T-helper 1 cell treated with Interleukin-12 subunit alpha and Interleukin-12 subunit beta and Interleukin-4 antibody, amounts not matched to agents 30 μg/mL and 1 μg/mL, for 36 hours (primary cell): ENCODE results near the gene KRT75.
"Not testable (repeated sequence)": the region's sequence is repeated elsewhere in the genome, so short reads cannot be mapped to it uniquely, and the experiment has no call there.

ENCODE experiments used
- H3K27ac Mint-ChIP-seq: one replicate; pipeline ENCODE4 v1.8.0; 2021; ENCODE audit warnings: mild to moderate bottlenecking, mixed read lengths
- H3K27me3 Mint-ChIP-seq: one replicate; pipeline ENCODE4 v1.8.0; 2021; ENCODE audit warnings: low read depth, mixed read lengths
- H3K36me3 Mint-ChIP-seq: one replicate; pipeline ENCODE4 v1.8.0; 2021; ENCODE audit warnings: low read depth, mixed read lengths
- H3K4me1 Mint-ChIP-seq: one replicate; pipeline ENCODE4 v1.8.0; 2021; ENCODE audit warnings: low read depth, mixed read lengths
- H3K4me3 Mint-ChIP-seq: one replicate; pipeline ENCODE4 v1.8.0; 2021; ENCODE audit warnings: mild to moderate bottlenecking, moderate library complexity, mixed read lengths
- H3K9me3 Mint-ChIP-seq: one replicate; pipeline ENCODE4 v1.8.0; 2021; ENCODE audit warnings: mixed read lengths

Gene KRT75

DNA sequence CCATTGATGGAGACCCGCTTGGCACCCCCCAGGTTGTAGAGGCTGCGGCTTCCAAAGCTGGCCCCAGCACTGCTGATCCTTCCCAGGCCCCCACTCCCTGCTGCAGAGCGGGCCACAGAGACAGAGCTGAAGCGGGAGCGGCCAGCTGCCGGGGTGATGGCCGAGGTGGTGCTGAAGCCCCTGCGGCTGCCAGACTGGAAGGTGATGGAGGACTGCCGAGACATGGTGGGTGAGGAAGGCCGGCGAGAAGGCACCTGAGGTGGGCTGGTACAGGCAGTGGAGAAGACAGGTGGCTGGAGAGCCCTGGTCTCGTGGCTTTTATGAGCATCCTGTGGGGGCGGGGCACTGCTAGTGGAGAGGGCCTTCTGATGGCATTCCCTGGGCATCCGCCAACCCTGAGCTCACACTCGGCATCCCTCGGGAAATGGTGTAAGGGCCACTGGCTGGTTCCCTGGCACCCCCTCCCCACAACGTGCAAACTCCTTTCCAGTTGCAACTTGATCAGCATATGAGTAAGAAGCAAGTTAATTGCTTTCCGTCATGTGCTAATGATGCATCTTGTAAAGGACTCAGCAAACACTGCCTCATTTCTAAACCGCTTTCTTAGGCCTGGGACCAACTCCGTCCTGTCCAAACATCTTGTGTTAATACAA is at the start of gene KRT75:
KRT75 (minus strand) TSS at position 291 of the 653 bp plus-strand sequence; CDS start at position 224, 67 bp downstream.
- Mint-ChIP-seq H3K4me3 (no peak within 1 kb of the TSS), H3K4me1 (no peaks in the 10 kb centered on the region), H3K9me3 (no peaks in the 10 kb centered on the region), H3K36me3 (no peaks in the 10 kb centered on the region), H3K27me3 (peaks cover 10% of the 10 kb centered on the region), H3K27ac (no peak within 1 kb of the TSS)

DNA sequence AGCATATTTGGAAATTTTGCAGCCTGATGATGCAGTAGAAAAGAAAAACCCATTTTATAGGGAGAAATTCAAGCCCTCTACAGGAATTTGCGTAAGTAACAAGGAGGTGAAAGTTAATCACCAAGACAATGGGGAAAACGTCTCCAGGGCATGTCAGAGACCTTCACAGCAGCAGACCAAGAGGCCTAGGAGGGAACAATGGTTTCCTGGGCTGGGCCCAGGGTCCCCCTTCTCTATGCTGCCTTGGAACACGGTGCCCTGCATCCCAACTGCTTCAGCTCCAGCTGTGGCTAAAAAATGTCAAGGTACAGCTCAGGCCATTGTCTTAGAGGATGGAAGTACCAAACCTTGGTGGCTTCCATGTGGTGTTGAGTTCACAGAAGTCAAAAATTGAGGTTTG is 45.9 kb upstream of the KRT75 start:
- Mint-ChIP-seq H3K9me3 (peaks cover 6% of the 10 kb centered on the region), H3K27ac (no peak overlapping the region), H3K4me3 (no peak overlapping the region), H3K27me3 (peaks cover 28% of the 10 kb centered on the region), H3K36me3 (no peaks in the 10 kb centered on the region), H3K4me1 (no peaks in the 10 kb centered on the region)

DNA sequence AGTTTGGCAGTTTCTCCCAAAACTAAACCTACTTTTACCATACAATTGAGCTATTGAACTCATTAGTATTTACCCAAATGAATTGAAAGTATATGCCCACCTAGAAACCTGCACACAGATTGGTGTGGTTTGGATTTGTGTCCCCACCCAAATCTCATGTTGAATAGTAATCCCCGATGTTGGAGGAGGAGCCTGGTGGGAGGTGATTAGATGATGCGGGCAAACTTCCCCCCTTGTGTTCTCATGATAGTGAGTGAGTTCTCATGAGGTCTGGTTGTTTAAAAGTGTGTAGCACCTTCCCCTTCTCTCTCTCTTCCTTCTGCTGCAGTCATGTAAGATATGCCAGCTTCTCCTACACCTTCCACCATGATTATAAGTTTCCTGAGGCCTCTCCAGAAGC is 43.5 kb upstream of the KRT75 start:
- Mint-ChIP-seq H3K4me3 (no peak overlapping the region), H3K36me3 (no peaks in the 10 kb centered on the region), H3K27ac (no peak overlapping the region), H3K9me3 (peaks cover 6% of the 10 kb centered on the region), H3K4me1 (no peaks in the 10 kb centered on the region), H3K27me3 (peaks cover 12% of the 10 kb centered on the region)

DNA sequence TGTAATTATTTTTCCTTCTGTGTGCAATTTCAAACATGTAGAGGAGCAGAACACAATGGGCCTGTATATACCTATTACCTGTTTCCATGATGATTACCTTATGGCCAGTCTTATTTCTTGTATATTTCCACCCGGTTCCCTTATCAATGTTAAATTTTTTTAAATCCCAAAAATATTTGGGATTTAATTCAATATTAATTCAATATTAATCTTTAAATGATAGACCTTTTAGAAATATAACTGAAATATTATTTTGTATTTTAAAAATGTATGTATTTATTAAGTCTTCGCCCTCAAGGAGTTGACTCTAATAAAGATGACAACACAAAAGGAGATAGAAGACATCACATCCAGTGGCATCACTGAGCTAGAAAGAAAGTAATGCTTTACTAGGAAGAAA is 40.0 kb upstream of the KRT75 start:
- Mint-ChIP-seq H3K36me3 (no peaks in the 10 kb centered on the region), H3K9me3 (peaks cover under 1% of the 10 kb centered on the region), H3K4me1 (no peaks in the 10 kb centered on the region), H3K4me3 (no peak overlapping the region), H3K27ac (no peak overlapping the region), H3K27me3 (peaks cover 4% of the 10 kb centered on the region)

DNA sequence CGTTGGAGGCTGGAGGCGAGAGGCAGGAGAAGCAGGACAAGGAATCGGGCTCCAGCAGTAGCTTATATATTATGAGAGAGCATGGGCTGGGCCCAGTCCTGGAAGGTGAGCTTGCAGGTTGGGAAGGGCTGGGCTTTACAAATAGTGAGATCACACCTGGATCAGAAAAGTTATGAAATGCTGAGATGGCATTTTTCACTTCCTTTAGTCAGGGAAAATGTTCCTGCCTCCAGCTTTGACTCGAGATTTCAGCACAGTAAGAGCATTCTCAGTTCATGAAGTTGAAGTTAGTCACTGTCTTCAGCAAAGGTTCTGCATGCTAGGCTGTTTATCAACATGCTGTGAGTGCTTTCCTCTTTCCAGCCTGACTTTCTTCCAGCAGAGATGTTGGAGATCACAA is 39.6 kb upstream of the KRT75 start, which contains the start of gene KRT6C:
KRT6C (minus strand) TSS at position 38 of the 400 bp plus-strand sequence. CDS start 68 bp downstream, outside the sequence.
- H3K4me3 Mint-ChIP-seq, result no peak within 1 kb of the TSS
- H3K27me3 Mint-ChIP-seq, result peaks cover 4% of the 10 kb centered on the region
- no peak within 1 kb of the TSS for H3K27ac Mint-ChIP-seq
- no peaks in the 10 kb centered on the region for H3K36me3 Mint-ChIP-seq
- no peaks in the 10 kb centered on the region for H3K4me1 Mint-ChIP-seq
- no peaks in the 10 kb centered on the region for H3K9me3 Mint-ChIP-seq

DNA sequence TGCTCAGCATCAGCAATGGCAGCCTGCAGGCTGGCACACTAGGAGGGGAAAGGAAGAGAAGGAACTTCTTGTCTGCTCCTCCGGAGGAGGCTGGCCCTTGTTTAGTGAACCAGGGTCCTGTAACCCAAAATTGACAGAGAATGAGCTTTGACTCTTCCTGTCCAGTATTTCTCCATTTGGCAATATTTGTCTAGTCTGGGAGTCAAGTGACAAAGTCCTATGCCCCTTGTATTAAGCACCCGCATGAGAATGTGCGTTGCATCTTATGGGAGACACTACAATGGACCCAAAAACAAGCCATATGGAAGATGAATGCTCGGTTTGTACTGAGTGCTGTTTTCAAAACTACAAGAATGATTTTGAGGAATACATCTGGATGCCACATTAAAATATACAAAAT is 35.7 kb upstream of the KRT75 start:
- Mint-ChIP-seq H3K9me3 (no peaks in the 10 kb centered on the region), H3K36me3 (no peaks in the 10 kb centered on the region), H3K4me1 (no peaks in the 10 kb centered on the region), H3K4me3 (no peak overlapping the region), H3K27ac (no peak overlapping the region), H3K27me3 (peaks cover 6% of the 10 kb centered on the region)

DNA sequence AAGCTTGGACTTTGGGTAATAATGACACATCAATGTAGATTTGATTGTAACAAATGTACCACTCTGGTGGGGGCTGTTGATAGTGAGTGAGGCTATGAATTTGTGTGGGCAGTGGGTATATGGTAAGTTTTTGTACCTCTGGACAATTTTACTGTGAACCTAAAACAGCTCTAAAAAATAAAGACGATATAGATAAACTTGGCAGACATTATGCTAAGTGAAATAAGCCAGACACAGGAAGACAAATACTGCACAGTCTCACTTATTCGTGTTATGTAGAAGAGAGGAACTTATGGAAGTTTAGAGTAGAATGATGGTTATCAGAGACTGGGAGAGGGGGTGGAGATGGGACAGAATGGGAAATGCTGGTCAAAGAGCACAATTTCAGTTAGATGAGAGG is 30.7 kb upstream of the KRT75 start:
- H3K9me3 Mint-ChIP-seq, result no peaks in the 10 kb centered on the region
- no peaks in the 10 kb centered on the region for H3K4me1 Mint-ChIP-seq
- peaks cover 30% of the 10 kb centered on the region for H3K27me3 Mint-ChIP-seq
- H3K27ac Mint-ChIP-seq, result no peak overlapping the region
- H3K36me3 Mint-ChIP-seq, result no peaks in the 10 kb centered on the region
- no peak overlapping the region for H3K4me3 Mint-ChIP-seq

DNA sequence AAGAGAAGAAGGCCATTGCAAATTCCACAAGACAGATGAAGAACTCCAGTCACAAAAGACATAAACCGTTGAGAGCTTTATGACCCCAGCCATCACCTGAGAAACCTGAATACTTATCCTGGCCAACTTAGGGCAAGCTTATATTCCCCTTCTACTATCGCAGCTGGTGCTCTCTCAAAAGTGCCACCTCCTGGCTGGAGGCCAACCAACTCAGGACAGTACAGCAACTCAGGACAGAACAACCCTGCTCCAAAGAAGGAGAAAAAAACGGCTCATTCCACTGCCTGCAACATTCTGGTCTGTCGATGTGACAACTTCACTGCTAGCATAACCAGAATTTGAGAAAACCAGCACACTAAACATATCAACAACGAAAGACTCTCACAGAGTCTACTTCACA is 27.5 kb upstream of the KRT75 start:
- no peaks in the 10 kb centered on the region for H3K9me3 Mint-ChIP-seq
- H3K27ac Mint-ChIP-seq, result no peak overlapping the region
- H3K27me3 Mint-ChIP-seq, result peaks cover 36% of the 10 kb centered on the region
- H3K36me3 Mint-ChIP-seq, result no peaks in the 10 kb centered on the region
- H3K4me3 Mint-ChIP-seq, result no peak overlapping the region
- no peaks in the 10 kb centered on the region for H3K4me1 Mint-ChIP-seq

DNA sequence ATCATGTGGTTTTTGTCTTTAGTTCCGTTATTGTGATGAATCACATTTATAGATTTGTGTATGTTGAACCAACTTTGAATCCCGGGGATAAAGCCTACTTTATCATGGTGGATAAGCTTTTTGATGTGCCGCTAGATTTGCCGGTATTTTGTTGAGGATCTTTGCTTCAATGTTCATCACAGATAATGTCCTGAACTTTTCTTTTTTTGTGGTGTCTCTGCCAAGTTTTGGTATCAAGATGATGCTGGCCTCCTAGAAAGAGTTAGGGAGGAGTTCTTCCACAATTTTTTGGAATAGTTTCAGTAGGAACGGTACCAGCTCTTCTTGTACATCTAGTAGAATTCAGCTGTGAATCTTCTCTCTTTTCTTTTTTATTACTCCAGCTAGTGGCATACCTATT is 24.7 kb upstream of the KRT75 start:
- no peaks in the 10 kb centered on the region for H3K9me3 Mint-ChIP-seq
- H3K27ac Mint-ChIP-seq, result no peak overlapping the region

DNA sequence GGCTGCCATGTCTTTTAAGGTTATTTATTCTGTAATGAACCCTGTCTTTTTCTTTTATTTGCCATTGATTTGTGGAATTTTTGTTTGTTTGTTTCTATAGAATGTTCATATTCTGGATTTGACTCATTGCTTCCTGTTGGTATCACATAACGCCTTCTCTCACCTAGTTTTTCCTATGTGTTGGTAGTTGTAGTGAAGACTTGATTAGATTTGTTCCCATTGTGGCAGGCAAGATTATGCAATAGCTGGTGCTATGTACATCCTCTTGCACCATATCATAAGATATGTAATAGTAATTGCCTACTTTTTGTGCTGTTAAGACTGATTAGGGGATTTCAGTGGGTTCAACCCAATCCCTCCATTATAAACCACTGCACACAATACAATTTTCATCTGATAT is 21.6 kb upstream of the KRT75 start:
- Mint-ChIP-seq H3K27me3 (peaks cover 40% of the 10 kb centered on the region), H3K36me3 (no peaks in the 10 kb centered on the region), H3K9me3 (no peaks in the 10 kb centered on the region), H3K4me1 (peaks cover 9% of the 10 kb centered on the region), H3K4me3 (no peak overlapping the region), H3K27ac (no peak overlapping the region)

More for the DNA sequence above, 24.7 kb upstream of the KRT75 start:
- H3K27me3 Mint-ChIP-seq, result peaks cover 45% of the 10 kb centered on the region
- H3K4me3 Mint-ChIP-seq, result no peak overlapping the region
- peaks cover 9% of the 10 kb centered on the region for H3K4me1 Mint-ChIP-seq
- no peaks in the 10 kb centered on the region for H3K36me3 Mint-ChIP-seq

DNA sequence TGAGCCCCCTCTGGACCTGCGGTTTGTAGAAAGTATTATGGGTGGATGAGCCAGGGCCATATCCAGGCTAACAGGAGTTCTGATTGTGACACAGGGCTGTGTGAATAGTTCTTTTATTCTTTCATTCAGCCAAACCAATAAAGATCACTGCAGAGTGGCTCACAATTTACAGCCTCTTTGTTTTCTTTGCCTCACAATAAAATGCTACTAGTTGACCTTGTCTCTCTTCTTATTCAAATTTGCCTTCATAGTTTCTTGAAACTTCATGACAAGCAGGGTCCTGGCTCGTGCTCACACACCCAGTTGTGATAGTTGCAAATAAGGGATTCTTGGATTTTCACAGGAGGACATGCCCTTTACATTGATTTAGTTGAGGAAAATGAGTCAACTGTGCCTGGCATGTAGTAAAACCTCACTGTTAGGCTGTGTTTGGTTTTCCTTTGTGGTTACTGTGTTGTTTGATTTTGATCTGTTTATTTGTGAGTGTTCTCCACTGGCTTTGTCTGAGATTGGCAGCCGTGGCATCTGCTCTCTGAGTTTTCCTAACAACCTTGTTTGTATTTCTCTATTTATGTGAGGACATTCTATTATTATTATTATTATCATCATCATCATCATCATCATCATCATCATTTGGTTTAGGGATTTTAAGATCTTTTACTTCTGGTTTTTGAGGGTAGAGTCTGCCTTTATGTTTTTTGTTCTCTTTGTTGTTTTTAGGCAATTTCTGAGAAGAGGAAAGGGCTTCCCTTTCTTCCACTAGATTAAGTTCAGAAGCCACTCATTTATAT is 20.4 kb upstream of the KRT75 start:
- Mint-ChIP-seq H3K4me3 (no peak overlapping the region), H3K9me3 (no peaks in the 10 kb centered on the region), H3K27me3 (peaks cover 33% of the 10 kb centered on the region), H3K36me3 (no peaks in the 10 kb centered on the region), H3K4me1 (peaks cover 9% of the 10 kb centered on the region), H3K27ac (no peak overlapping the region)

DNA sequence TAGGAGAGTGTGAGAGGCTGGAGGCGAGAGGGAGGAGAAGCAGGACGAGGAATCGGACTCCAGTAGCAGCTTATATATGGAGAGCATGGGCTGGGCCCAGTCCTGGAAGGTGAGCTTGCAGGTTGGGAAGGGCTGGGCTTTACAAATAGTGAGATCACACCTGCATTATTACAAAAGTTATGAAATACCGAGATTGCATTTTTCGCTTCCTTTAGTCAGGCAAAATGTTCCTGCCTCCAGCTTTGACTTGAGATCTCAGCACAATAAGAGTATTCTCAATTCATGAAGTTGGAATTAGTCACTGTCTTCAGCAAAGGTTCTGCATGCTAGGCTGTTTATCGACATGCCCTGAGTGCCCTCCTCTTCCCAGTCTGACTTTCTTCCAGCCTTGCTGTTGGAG is 17.9 kb upstream of the KRT75 start, which contains the start of gene KRT6B:
KRT6B (minus strand) TSS at position 46 of the 400 bp plus-strand sequence. CDS start 68 bp downstream, outside the sequence.
- Mint-ChIP-seq H3K36me3 (no peaks in the 10 kb centered on the region), H3K27ac (no peak within 1 kb of the TSS), H3K4me3 (no peak within 1 kb of the TSS), H3K27me3 (peaks cover 24% of the 10 kb centered on the region), H3K9me3 (no peaks in the 10 kb centered on the region), H3K4me1 (peaks cover 9% of the 10 kb centered on the region)

DNA sequence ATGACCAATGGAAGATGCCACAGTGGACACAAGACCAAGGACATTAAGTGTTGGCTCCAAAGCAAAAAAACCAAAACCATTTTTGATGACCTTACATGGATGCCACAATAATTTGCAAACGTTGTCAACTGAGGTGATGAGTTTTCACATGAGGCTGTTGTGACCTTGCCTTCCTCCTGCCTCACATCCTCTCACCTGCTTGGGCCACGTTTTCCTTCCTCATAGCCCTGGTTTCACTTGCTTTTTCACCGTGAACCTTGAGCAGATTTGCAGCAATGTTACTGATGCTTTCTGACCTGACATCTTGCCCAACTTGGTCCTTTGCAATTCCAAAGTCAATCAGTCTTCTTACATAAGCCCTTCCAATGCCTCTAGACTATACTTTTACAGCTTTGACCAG is 14.1 kb upstream of the KRT75 start:
- H3K27ac Mint-ChIP-seq, result no peak overlapping the region
- no peaks in the 10 kb centered on the region for H3K36me3 Mint-ChIP-seq
- no peaks in the 10 kb centered on the region for H3K4me1 Mint-ChIP-seq
- H3K9me3 Mint-ChIP-seq, result no peaks in the 10 kb centered on the region
- peaks cover 12% of the 10 kb centered on the region for H3K27me3 Mint-ChIP-seq
- no peak overlapping the region for H3K4me3 Mint-ChIP-seq

DNA sequence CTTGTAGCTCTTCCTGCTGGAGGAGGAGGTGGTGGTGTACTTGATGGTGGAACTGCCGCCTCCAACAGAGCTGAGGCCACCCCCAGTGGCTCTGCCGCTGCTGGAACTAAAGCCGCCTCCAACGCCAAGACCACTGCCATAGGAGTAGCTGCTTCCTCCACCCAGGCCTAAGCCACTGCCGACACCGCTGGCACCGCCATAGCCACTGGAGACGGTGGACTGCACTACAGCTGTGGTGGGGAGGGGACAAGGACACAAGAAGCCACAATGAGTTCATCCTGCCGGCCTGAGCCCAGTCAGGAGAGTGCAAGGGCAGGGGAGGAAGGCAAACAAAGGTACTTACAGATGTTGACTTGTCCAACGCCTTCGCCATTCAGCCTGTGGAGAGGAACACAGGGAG is 13.0 kb upstream of the KRT75 start:
- H3K36me3 Mint-ChIP-seq, H3K4me3 Mint-ChIP-seq, H3K27ac Mint-ChIP-seq, H3K9me3 Mint-ChIP-seq, H3K4me1 Mint-ChIP-seq: not testable (repeated sequence)
- peaks cover 22% of the 10 kb centered on the region for H3K27me3 Mint-ChIP-seq

DNA sequence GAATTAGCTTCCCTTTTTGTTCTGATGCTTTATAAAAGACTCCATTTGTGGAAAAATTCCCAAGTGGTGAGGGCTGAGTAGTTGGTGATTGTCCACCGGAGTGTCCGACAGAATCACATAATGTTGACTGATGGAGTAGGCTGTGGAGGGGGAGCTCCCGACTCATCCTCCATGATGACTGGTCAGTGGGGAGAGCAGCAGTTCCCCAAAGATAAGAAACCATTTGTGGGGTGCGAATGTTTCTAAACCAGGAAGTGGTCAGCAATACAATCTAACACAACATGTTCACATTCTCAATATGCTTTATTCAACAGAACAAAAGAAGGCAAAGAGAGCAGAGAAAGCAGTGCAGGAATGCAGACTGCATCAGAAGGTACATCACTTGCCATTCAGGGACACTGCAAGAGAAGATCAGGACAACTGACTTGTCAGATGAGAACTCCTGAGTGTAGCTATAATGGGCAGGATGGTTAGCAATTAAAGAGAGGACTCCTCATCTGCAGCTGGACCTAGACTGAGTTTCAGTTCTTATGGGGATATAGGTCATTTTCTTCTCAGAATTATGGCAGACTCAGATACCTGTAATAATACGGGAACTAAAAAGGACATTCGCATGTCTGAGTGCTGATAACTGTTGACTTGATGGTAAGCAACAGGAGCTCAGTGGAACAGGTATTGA is 12.3 kb upstream of the KRT75 start:
- H3K9me3 Mint-ChIP-seq, result no peaks in the 10 kb centered on the region
- H3K27ac Mint-ChIP-seq, result no peak overlapping the region
- H3K4me1 Mint-ChIP-seq, result no peaks in the 10 kb centered on the region
- no peak overlapping the region for H3K4me3 Mint-ChIP-seq
- no peaks in the 10 kb centered on the region for H3K36me3 Mint-ChIP-seq
- H3K27me3 Mint-ChIP-seq, result peaks cover 23% of the 10 kb centered on the region
